ENCODE results near the gene CELF1. TPM values are rescaled to one million over a fixed set of nuclear protein-coding genes. Genes with fewer than 3 reads are reported as not detected.

Gene CELF1
- total and polyA plus RNA-seq, 7 experiments from 2014 or later: 41.1 to 148 (median 117) TPM

- Mint-ChIP-seq H3K36me3 (peaks cover 0 to 25% (median 13%) of the 10 kb centered on the region in 5 donors), H3K9me3 (no peaks in the 10 kb centered on the region), H3K4me1 (peaks cover 2 to 30% (median 23%) of the 10 kb centered on the region in 7 donors), H3K4me3 (no peak overlapping the region), H3K27ac (peak overlapping the region in 6 of 9 donors; percentile 3 to 76 (median 32)), H3K27me3 (no peaks in the 10 kb centered on the region)
- ATAC-seq (no peak), DNase-seq (no peak)
- Histone ChIP-seq H3K4me3 (ENCODE audit: low read length) (no peak overlapping the region), H3K36me3 (ENCODE audit: control insufficient read depth in 2 of 3, insufficient read depth in 3 of 3, low read length in 3 of 3) (peaks cover 5 to 59% (median 26%) of the 10 kb centered on the region in 3 experiments), H3K27ac (ENCODE audit: low read depth, low read length) (no peak overlapping the region), H3K9me3 (ENCODE audit: control insufficient read depth in 2 of 3, low read length in 3 of 3) (no peaks in the 10 kb centered on the region), H3K27me3 (ENCODE audit: control insufficient read depth in 2 of 2, insufficient read depth in 2 of 2, low read length in 2 of 2) (no peaks in the 10 kb centered on the region), H3K4me1 (ENCODE audit: control insufficient read depth in 2 of 2, insufficient read depth in 2 of 2, low read length in 2 of 2) (peaks cover 3 to 6% of the 10 kb centered on the region in 2 donors)
- ChIA-PET POLR2A (interaction anchor here (0.9 kb wide), 1 partner anchor 336 kb away, joined by 4 read pairs; no protein-coding TSS in a partner anchor), CTCF (no interaction called here)
- intact Hi-C loops (cut with micrococcal nuclease): loop anchor here in 1 of 2 donors (10.0 kb wide), 1 partner anchor 637 kb away; the partner anchor contains the start of gene CSTPP1
Observed at GRCh38 chr11:47571357-47571729, 18.4 kb upstream of the CELF1 start.

- intact Hi-C loops (cut with micrococcal nuclease): loop anchor here in 1 of 2 donors (10.0 kb wide), 1 partner anchor 636 kb away; the partner anchor contains the start of gene CSTPP1
- Histone ChIP-seq H3K4me1 (ENCODE audit: control insufficient read depth in 2 of 2, insufficient read depth in 2 of 2, low read length in 2 of 2) (peaks cover 3 to 8% of the 10 kb centered on the region in 2 donors), H3K4me3 (ENCODE audit: low read length) (no peak overlapping the region), H3K36me3 (ENCODE audit: control insufficient read depth in 2 of 3, insufficient read depth in 3 of 3, low read length in 3 of 3) (peaks cover 5 to 58% (median 26%) of the 10 kb centered on the region in 3 experiments), H3K27ac (ENCODE audit: low read depth, low read length) (no peak overlapping the region), H3K9me3 (ENCODE audit: control insufficient read depth in 2 of 3, low read length in 3 of 3) (no peaks in the 10 kb centered on the region), H3K27me3 (ENCODE audit: control insufficient read depth in 2 of 2, insufficient read depth in 2 of 2, low read length in 2 of 2) (no peaks in the 10 kb centered on the region)
- no peaks in the 10 kb centered on the region for H3K27me3 Mint-ChIP-seq
- DNase-seq (no peak), ATAC-seq (no peak)
- ChIA-PET CTCF (no interaction called here), POLR2A (interaction anchor here (0.6 to 0.9 kb wide), 2 partner anchors 14 to 336 kb away, joined by 4 to 5 read pairs; no protein-coding TSS in a partner anchor)
- peaks cover 0 to 23% (median 13%) of the 10 kb centered on the region in 5 donors for H3K36me3 Mint-ChIP-seq
- peaks cover 0 to 35% (median 26%) of the 10 kb centered on the region in 7 donors for H3K4me1 Mint-ChIP-seq
- H3K4me3 Mint-ChIP-seq: no peak overlapping the region
- no peaks in the 10 kb centered on the region for H3K9me3 Mint-ChIP-seq
- peak overlapping the region in 7 of 9 donors; percentile 3 to 76 (median 57) for H3K27ac Mint-ChIP-seq
Observed at GRCh38 chr11:47570651-47571356, 17.9 kb upstream of the CELF1 start.

- H3K9me3 ChIP-seq (ENCODE audit: control insufficient read depth in 2 of 3, low read length in 3 of 3): no peaks in the 10 kb centered on the region
- Mint-ChIP-seq H3K27ac (peak overlapping the region in 1 of 9 donors; percentile 67), H3K27me3 (no peaks in the 10 kb centered on the region), H3K36me3 (peaks cover 0 to 18% (median 13%) of the 10 kb centered on the region in 5 donors), H3K9me3 (no peaks in the 10 kb centered on the region), H3K4me3 (no peak overlapping the region), H3K4me1 (peaks cover 0 to 37% (median 30%) of the 10 kb centered on the region in 7 donors)
- peaks cover 3 to 8% of the 10 kb centered on the region in 2 donors for H3K4me1 ChIP-seq (ENCODE audit: control insufficient read depth in 2 of 2, insufficient read depth in 2 of 2, low read length in 2 of 2)
- H3K36me3 ChIP-seq (ENCODE audit: control insufficient read depth in 2 of 3, insufficient read depth in 3 of 3, low read length in 3 of 3): peaks cover 5 to 50% (median 26%) of the 10 kb centered on the region in 3 experiments
- ATAC-seq (no peak), DNase-seq (no peak)
- ChIA-PET CTCF (no interaction called here), POLR2A (interaction anchor here (0.8 kb wide), 1 partner anchor 8 kb away, joined by 4 read pairs; the partner anchor contains the start of genes KBTBD4 and NDUFS3)
- intact Hi-C loops (cut with micrococcal nuclease): loop anchor here in 1 of 2 donors (10.0 kb wide), 1 partner anchor 635 kb away; the partner anchor contains the start of gene CSTPP1
- H3K27me3 ChIP-seq (ENCODE audit: control insufficient read depth in 2 of 2, insufficient read depth in 2 of 2, low read length in 2 of 2): no peaks in the 10 kb centered on the region
- no peak overlapping the region for H3K27ac ChIP-seq (ENCODE audit: low read depth, low read length)
- no peak overlapping the region for H3K4me3 ChIP-seq (ENCODE audit: low read length)
Observed at GRCh38 chr11:47569646-47570045, 16.7 kb upstream of the CELF1 start.

- H3K27me3 ChIP-seq (ENCODE audit: control insufficient read depth in 2 of 2, insufficient read depth in 2 of 2, low read length in 2 of 2): no peaks in the 10 kb centered on the region
- H3K4me3 Mint-ChIP-seq: peak overlapping the region; percentile 81 to 89 (median 86)
- ChIA-PET POLR2A (interaction anchor here (0.5 to 5.6 kb wide), 9 partner anchors 9 to 200 kb away, joined by 3 to 67 read pairs (median 3); partner anchors contain the start of genes AGBL2, CELF1, KBTBD4 and NDUFS3), CTCF (interaction anchor here (0.7 kb wide), 1 partner anchor 207 kb away, joined by 6 read pairs; no protein-coding TSS in a partner anchor)
- H3K27ac ChIP-seq (ENCODE audit: low read depth, low read length): peak overlapping the region; percentile 89
- H3K9me3 ChIP-seq (ENCODE audit: control insufficient read depth in 2 of 3, low read length in 3 of 3): no peaks in the 10 kb centered on the region
- peaks cover 0 to 6% (median 3%) of the 10 kb centered on the region in 5 donors for H3K36me3 Mint-ChIP-seq
- H3K36me3 ChIP-seq (ENCODE audit: control insufficient read depth in 2 of 3, insufficient read depth in 3 of 3, low read length in 3 of 3): peaks cover 0 to 16% (median 6%) of the 10 kb centered on the region in 3 experiments
- H3K27me3 Mint-ChIP-seq: no peaks in the 10 kb centered on the region
- no peaks in the 10 kb centered on the region for H3K9me3 Mint-ChIP-seq
- peaks cover 3 to 8% of the 10 kb centered on the region in 2 donors for H3K4me1 ChIP-seq (ENCODE audit: control insufficient read depth in 2 of 2, insufficient read depth in 2 of 2, low read length in 2 of 2)
- DNase-seq: peak in 1 of 9 donors; percentile 34
- ATAC-seq: peak; percentile 10
- H3K27ac Mint-ChIP-seq: peak overlapping the region; percentile 60 to 95 (median 83)
- peak overlapping the region; percentile 88 for H3K4me3 ChIP-seq (ENCODE audit: low read length)
- H3K4me1 Mint-ChIP-seq: peaks cover 0 to 35% (median 28%) of the 10 kb centered on the region in 7 donors
- intact Hi-C loops (cut with micrococcal nuclease): no loop called here
Observed at GRCh38 chr11:47566149-47566698, 13.3 kb upstream of the CELF1 start.

- Histone ChIP-seq H3K27ac (ENCODE audit: low read depth, low read length) (peak within 1 kb of the TSS; percentile 89), H3K27me3 (ENCODE audit: control insufficient read depth in 2 of 2, insufficient read depth in 2 of 2, low read length in 2 of 2) (no peaks in the 10 kb centered on the region), H3K4me1 (ENCODE audit: control insufficient read depth in 2 of 2, insufficient read depth in 2 of 2, low read length in 2 of 2) (peaks cover 3 to 8% of the 10 kb centered on the region in 2 donors), H3K9me3 (ENCODE audit: control insufficient read depth in 2 of 3, low read length in 3 of 3) (no peaks in the 10 kb centered on the region), H3K4me3 (ENCODE audit: low read length) (peak within 1 kb of the TSS; percentile 88), H3K36me3 (ENCODE audit: control insufficient read depth in 2 of 3, insufficient read depth in 3 of 3, low read length in 3 of 3) (peaks cover 0 to 9% (median 3%) of the 10 kb centered on the region in 3 experiments)
- H3K9me3 Mint-ChIP-seq: no peaks in the 10 kb centered on the region
- ATAC-seq: peak; percentile 92
- POLR2A ChIA-PET: interaction anchor here (0.5 to 5.6 kb wide), 9 partner anchors 8 to 201 kb away, joined by 3 to 67 read pairs (median 3); partner anchors contain the start of genes AGBL2, CELF1, FNBP4 and KBTBD4
- peaks cover 0 to 32% (median 24%) of the 10 kb centered on the region in 7 donors for H3K4me1 Mint-ChIP-seq
- peak within 1 kb of the TSS; percentile 78 to 95 (median 84) for H3K27ac Mint-ChIP-seq
- H3K4me3 Mint-ChIP-seq: peak within 1 kb of the TSS; percentile 81 to 89 (median 86)
- intact Hi-C loops (cut with micrococcal nuclease): loop anchor here (1.0 kb wide), 3 partner anchors 12 to 202 kb away; partner anchors contain the start of genes CELF1 (in 2 of the 2), KBTBD4 (in 2 of the 2) and FNBP4 (in 1 of the 2)
- DNase-seq: peak; percentile 42 to 75 (median 57)
- CTCF ChIA-PET: interaction anchor here (1.2 kb wide), 1 partner anchor 11 kb away, joined by 5 read pairs; no protein-coding TSS in a partner anchor
- H3K36me3 Mint-ChIP-seq: peaks cover 0 to 5% (median 0%) of the 10 kb centered on the region in 5 donors
- no peaks in the 10 kb centered on the region for H3K27me3 Mint-ChIP-seq
Observed at GRCh38 chr11:47565340-47566148, 12.6 kb upstream of the CELF1 start, which contains the start of gene PTPMT1. TSS of gene PTPMT1 (plus strand) at chr11:47565599. CDS start at chr11:47565623, 24 bp downstream.
